C4-2B (cell line): ENCODE measurements around the gene ACTR8.

Experiments
- CTCF ChIP-seq: fragments of 450-650 bp; conservative IDR thresholded peaks from 2 replicates; pipeline ENCODE4 v1.5.1; 2017; ENCODE audit warnings: mild to moderate bottlenecking
- ZFX ChIP-seq: fragments of 450-650 bp; IDR thresholded peaks from 2 replicates; pipeline ENCODE4 v1.6.1; 2017

- no peak for TF ChIP-seq CTCF
- no peak for TF ChIP-seq ZFX
These were observed 61.0 kb downstream of the ACTR8 start for GRCh38 chr3:53820756-53821580.
